ENCODE data around the gene HLCS.
A peak's percentile ranks its signal among the peaks of the same experiment; 100 is the strongest.

- TF ChIP-seq SIN3A (conservative IDR thresholded peaks at IDR 0.05 in 1 of 2, IDR thresholded peaks at IDR 0.05 in 1 of 2; ENCODE audit: low read depth in 1 of 2, low read length in 2 of 2) (no peak), CTCF (IDR thresholded peaks at IDR 0.05; ENCODE audit: control extremely low read depth in 1 of 3, insufficient read depth in 1 of 3, low read depth in 1 of 3, low read length in 3 of 3) (peak in 1 of 3 experiments; percentile 10; a peak in 1 of 4 replicates), MAFK (IDR thresholded peaks at IDR 0.05; ENCODE audit: low read depth, low read length) (no peak)
Observed at GRCh38 chr21:37000381-37000780, 33.9 kb upstream of the HLCS start.

Data from H1 (cell line).